ENCODE measurements around the gene MAN1A2. TPM values are rescaled to one million over a fixed set of nuclear protein-coding genes. Genes with fewer than 3 reads are reported as not detected.
"Not testable (repeated sequence)": the region's sequence is repeated elsewhere in the genome, so short reads cannot be mapped to it uniquely, and the experiment has no call there.

MAN1A2 gene
- total RNA-seq, 1 experiment from 2014 or later: 21.1 TPM

DNA sequence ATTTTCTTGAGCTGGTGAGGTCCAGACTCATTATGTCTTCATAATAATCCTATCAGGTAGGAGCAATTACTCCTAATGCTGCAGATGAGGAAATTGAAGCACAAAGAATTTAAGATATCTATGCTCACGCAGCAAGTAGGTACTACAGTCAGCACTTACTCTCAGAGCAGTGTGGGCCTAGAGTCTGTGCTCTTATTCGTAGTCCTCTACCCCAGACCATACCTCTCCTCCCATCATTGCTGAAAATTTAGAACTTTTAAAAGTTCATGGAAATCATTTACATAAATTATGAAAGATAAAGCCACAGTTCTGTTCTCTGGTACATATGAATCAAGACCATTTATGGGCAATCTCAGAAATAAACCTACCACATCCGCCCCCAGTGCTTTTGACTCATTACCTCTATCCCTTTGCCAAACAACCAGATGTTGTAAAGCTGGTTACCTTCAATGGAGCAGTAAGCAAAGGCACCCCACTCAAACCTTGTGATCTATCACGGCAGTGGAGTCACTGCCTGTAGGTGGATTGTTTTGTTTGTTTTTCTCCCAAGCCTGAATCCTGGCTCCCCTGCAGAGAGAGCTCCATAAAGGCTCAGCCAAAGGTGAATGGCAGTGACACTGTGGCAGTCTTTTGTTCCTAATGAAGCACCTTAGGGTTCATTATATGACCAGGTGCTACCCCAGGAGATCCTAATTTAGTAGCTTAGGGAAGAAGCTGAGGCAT lies 20.9 kb upstream of the MAN1A2 start:
- ATAC-seq (peak; percentile 90), DNase-seq (peak; percentile 85)
- intact Hi-C loops (cut with micrococcal nuclease): loop anchor here (1.0 to 2.0 kb wide), 2 partner anchors 20 to 34 kb away; no protein-coding TSS in a partner anchor
- Histone ChIP-seq H3K36me3 (ENCODE audit: low read depth, low read length) (no peaks in the 10 kb centered on the region), H4K20me1 (ENCODE audit: low read length) (no peaks in the 10 kb centered on the region), H3K4me3 (ENCODE audit: low read length) (no peak overlapping the region), H3K27me3 (ENCODE audit: low read length) (no peaks in the 10 kb centered on the region), H3K9me3 (ENCODE audit: low read length) (no peaks in the 10 kb centered on the region), H3K9me2 (replicated peaks; ENCODE audit: low read length) (no peaks in the 10 kb centered on the region), H3K4me2 (ENCODE audit: low read length) (peak overlapping the region; percentile 58), H3K27ac (ENCODE audit: low read length) (peak overlapping the region; percentile 43), H3K4me1 (ENCODE audit: insufficient read depth, low read length) (peaks cover 15% of the 10 kb centered on the region), H3K9ac (ENCODE audit: low read length) (no peak overlapping the region), H2AFZ (ENCODE audit: low read length) (no peak overlapping the region), H3K79me2 (ENCODE audit: low read length) (no peaks in the 10 kb centered on the region), H3F3A (ENCODE audit: low read length, unreplicated experiment) (no peaks in the 10 kb centered on the region)
- POLR2A ChIA-PET (ENCODE audit: unreplicated experiment): interaction anchor here (0.6 to 0.7 kb wide), 2 partner anchors 14 to 15 kb away, joined by 3 read pairs; no protein-coding TSS in a partner anchor
- no TSS peak for BruUV-seq (replicated peaks)
- TF ChIP-seq EZH2phosphoT487 (IDR thresholded peaks at IDR 0.05; ENCODE audit: borderline replicate concordance, low read length) (no peak), EZH2 (IDR thresholded peaks at IDR 0.05; ENCODE audit: low read length, unreplicated experiment) (no peak), CTCF (conservative IDR thresholded peaks at IDR 0.05; ENCODE audit: low read depth, low read length) (no peak)
- CTCF ChIA-PET: no interaction called here

GRCh38 chr1:117347907-117348306 lies 19.3 kb upstream of the MAN1A2 start:
- Histone ChIP-seq H3K27ac (ENCODE audit: low read length) (no peak overlapping the region), H4K20me1 (ENCODE audit: low read length) (no peaks in the 10 kb centered on the region), H3K27me3 (ENCODE audit: low read length) (no peaks in the 10 kb centered on the region), H3K79me2 (ENCODE audit: low read length) (no peaks in the 10 kb centered on the region), H3K9me2 (replicated peaks; ENCODE audit: low read length) (no peaks in the 10 kb centered on the region), H2AFZ (ENCODE audit: low read length) (no peak overlapping the region), H3F3A (ENCODE audit: low read length, unreplicated experiment) (no peaks in the 10 kb centered on the region), H3K4me1 (ENCODE audit: insufficient read depth, low read length) (peaks cover 15% of the 10 kb centered on the region), H3K36me3 (ENCODE audit: low read depth, low read length) (no peaks in the 10 kb centered on the region), H3K9ac (ENCODE audit: low read length) (no peak overlapping the region), H3K9me3 (ENCODE audit: low read length) (no peaks in the 10 kb centered on the region), H3K4me2 (ENCODE audit: low read length) (no peak overlapping the region), H3K4me3 (ENCODE audit: low read length) (no peak overlapping the region)
- intact Hi-C loops (cut with micrococcal nuclease): loop anchor here (2.0 kb wide), 1 partner anchor 35 kb away; no protein-coding TSS in a partner anchor
- ATAC-seq (no peak), DNase-seq (no peak)
- POLR2A ChIA-PET (ENCODE audit: unreplicated experiment): no interaction called here
- BruUV-seq (replicated peaks): no TSS peak
- TF ChIP-seq EZH2 (IDR thresholded peaks at IDR 0.05; ENCODE audit: low read length, unreplicated experiment) (no peak), EZH2phosphoT487 (IDR thresholded peaks at IDR 0.05; ENCODE audit: borderline replicate concordance, low read length) (no peak), CTCF (conservative IDR thresholded peaks at IDR 0.05; ENCODE audit: low read depth, low read length) (no peak)
- CTCF ChIA-PET: no interaction called here

GRCh38 chr1:117352695-117353094 lies 14.6 kb upstream of the MAN1A2 start:
- H3K9me3 ChIP-seq (ENCODE audit: low read length); BruUV-seq (replicated peaks); H3K79me2 ChIP-seq (ENCODE audit: low read length); H3K4me2 ChIP-seq (ENCODE audit: low read length); H2AFZ ChIP-seq (ENCODE audit: low read length); DNase-seq; POLR2A ChIA-PET (ENCODE audit: unreplicated experiment); H3F3A ChIP-seq (ENCODE audit: low read length, unreplicated experiment); CTCF ChIA-PET; ATAC-seq; H3K27ac ChIP-seq (ENCODE audit: low read length); H3K27me3 ChIP-seq (ENCODE audit: low read length); H3K4me1 ChIP-seq (ENCODE audit: insufficient read depth, low read length); H3K9ac ChIP-seq (ENCODE audit: low read length); intact Hi-C loops (cut with micrococcal nuclease); H3K36me3 ChIP-seq (ENCODE audit: low read depth, low read length); H3K4me3 ChIP-seq (ENCODE audit: low read length); H4K20me1 ChIP-seq (ENCODE audit: low read length); H3K9me2 ChIP-seq (replicated peaks; ENCODE audit: low read length): not testable (repeated sequence)

DNA sequence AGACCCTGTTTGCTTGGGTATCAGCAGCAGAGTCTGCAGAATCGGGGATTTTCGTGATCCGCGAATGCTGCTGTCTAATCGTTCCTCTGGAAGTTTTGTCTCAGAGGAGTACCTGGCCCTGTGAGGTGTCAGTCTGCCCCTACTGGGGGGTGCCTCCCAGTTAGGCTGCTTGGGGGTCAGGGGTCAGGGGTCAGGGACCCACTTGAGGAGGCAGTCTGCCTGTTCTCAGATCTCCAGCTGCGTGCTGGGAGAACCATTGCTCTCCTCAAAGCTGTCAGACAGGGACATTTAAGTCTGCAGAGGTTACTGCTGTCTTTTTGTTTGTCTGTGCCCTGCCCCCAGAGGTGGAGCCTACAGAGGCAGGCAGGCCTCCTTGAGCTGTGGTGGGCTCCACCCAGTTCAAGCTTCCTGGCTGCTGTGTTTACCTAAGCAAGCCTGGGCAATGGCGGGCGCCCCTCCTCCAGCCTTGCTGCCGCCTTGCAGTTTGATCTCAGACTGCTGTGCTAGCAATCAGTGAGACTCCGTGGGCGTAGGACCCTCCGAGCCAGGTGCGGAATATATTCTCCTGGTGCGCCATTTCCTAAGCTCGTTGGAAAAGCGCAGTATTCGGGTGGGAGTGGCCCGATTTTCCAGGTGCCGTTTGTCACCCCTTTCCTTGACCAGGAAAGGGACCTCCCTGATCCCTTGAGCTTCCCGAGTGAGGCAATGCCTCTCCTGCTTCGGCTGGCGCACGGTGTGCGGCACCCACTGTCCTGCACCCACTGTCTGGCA lies 9.2 kb upstream of the MAN1A2 start:
- H4K20me1 ChIP-seq (ENCODE audit: low read length); POLR2A ChIA-PET (ENCODE audit: unreplicated experiment); H3K36me3 ChIP-seq (ENCODE audit: low read depth, low read length); BruUV-seq (replicated peaks); DNase-seq; ATAC-seq; H3K27ac ChIP-seq (ENCODE audit: low read length); H3K4me2 ChIP-seq (ENCODE audit: low read length); H2AFZ ChIP-seq (ENCODE audit: low read length); H3K27me3 ChIP-seq (ENCODE audit: low read length); H3K9me3 ChIP-seq (ENCODE audit: low read length); H3K9ac ChIP-seq (ENCODE audit: low read length); intact Hi-C loops (cut with micrococcal nuclease); H3K4me3 ChIP-seq (ENCODE audit: low read length); H3K79me2 ChIP-seq (ENCODE audit: low read length); H3K9me2 ChIP-seq (replicated peaks; ENCODE audit: low read length); CTCF ChIA-PET; H3K4me1 ChIP-seq (ENCODE audit: insufficient read depth, low read length); H3F3A ChIP-seq (ENCODE audit: low read length, unreplicated experiment): not testable (repeated sequence)

DNA sequence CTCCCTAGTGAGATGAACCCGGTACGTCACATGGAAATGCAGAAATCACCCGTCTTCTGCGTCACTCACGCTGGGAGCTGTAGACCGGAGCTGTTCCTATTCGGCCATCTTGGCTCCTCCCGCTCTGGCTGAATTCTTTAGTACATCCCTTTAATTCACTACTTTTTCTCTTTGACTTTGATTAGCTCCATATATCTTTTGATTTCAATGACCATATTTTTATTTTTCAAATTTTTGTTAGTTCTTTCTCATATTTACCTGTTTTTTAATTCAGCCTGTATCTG lies 8.7 kb upstream of the MAN1A2 start:
- H3K4me2 ChIP-seq (ENCODE audit: low read length); H3K9me3 ChIP-seq (ENCODE audit: low read length); POLR2A ChIA-PET (ENCODE audit: unreplicated experiment); H3K9me2 ChIP-seq (replicated peaks; ENCODE audit: low read length); DNase-seq; BruUV-seq (replicated peaks); H3K79me2 ChIP-seq (ENCODE audit: low read length); CTCF ChIA-PET; H3K4me3 ChIP-seq (ENCODE audit: low read length); H4K20me1 ChIP-seq (ENCODE audit: low read length); H3K36me3 ChIP-seq (ENCODE audit: low read depth, low read length); ATAC-seq; H3F3A ChIP-seq (ENCODE audit: low read length, unreplicated experiment); H3K27me3 ChIP-seq (ENCODE audit: low read length); H3K27ac ChIP-seq (ENCODE audit: low read length); intact Hi-C loops (cut with micrococcal nuclease); H3K4me1 ChIP-seq (ENCODE audit: insufficient read depth, low read length); H3K9ac ChIP-seq (ENCODE audit: low read length); H2AFZ ChIP-seq (ENCODE audit: low read length): not testable (repeated sequence)
